HEK293 (cell line): ENCODE data around the gene VAV2.

Experiments used
- CTCF ChIA-PET: fragments of 350-600 bp; formaldehyde crosslinking; extraction: SDS; loops from one replicate; lab custom pipeline; 2021; ENCODE audit warnings: antibody characterized with exemption; lab: Yijun Ruan, JAX
- POLR2A ChIA-PET: fragments of 300-600 bp; formaldehyde crosslinking; extraction: SDS; loops from one replicate; lab custom pipeline; 2020; ENCODE audit warnings: antibody characterized with exemption, inconsistent platforms; lab: Yijun Ruan, JAX
- H3K27ac ChIP-seq: fragments of 200-500 bp; sonication (Bioruptor generic); 2 replicates; pipeline ENCODE4 v1.5.1; 2014; ENCODE audit warnings: low read depth, low read length, control low read depth, inconsistent platforms; ENCODE audit errors: extremely low read depth
- H3K36me3 ChIP-seq, 2 experiments: fragments of 200-500 bp in 1 of 2; sonication (Bioruptor generic) in 1 of 2; 1 replicate in 1 of 2; 2 replicates in 1 of 2; pipeline ENCODE4 v1.5.1; 2014 to 2017; ENCODE audit warnings: inconsistent platforms in 2 of 2, low read length in 2 of 2; ENCODE audit not compliant: control insufficient read depth in 2 of 2, insufficient read depth in 1 of 2
- H3K4me1 ChIP-seq: fragments of 200-500 bp; sonication (Bioruptor generic); 2 replicates; pipeline ENCODE4 v1.5.1; 2014; ENCODE audit warnings: mild to moderate bottlenecking, low read length, inconsistent platforms; ENCODE audit not compliant: control insufficient read depth, insufficient read depth
- H3K4me3 ChIP-seq: 2 replicates; pipeline ENCODE4 v1.5.1; 2011; ENCODE audit warnings: low read depth, mild to moderate bottlenecking, control low read depth, low read length, moderate library complexity
- H3K9me3 ChIP-seq: fragments of 200-500 bp; sonication (Bioruptor generic); 2 replicates; pipeline ENCODE4 v1.5.1; 2014; ENCODE audit warnings: low read depth, low read length, inconsistent platforms; ENCODE audit not compliant: control insufficient read depth, insufficient read depth
- EGR2 ChIP-seq: fragments of 450-650 bp; formaldehyde crosslinking; IDR thresholded peaks from 2 replicates; pipeline ENCODE4 v1.5.1; 2016; ENCODE audit warnings: low read depth, missing biosample characterization, missing genetic modification characterization
- GLI2 ChIP-seq: fragments of 450-650 bp; formaldehyde crosslinking; IDR thresholded peaks from 2 replicates; pipeline ENCODE4; 2017; ENCODE audit warnings: missing biosample characterization, missing genetic modification characterization, low read depth, borderline replicate concordance
- GLIS1 ChIP-seq: fragments of 450-650 bp; formaldehyde crosslinking; IDR thresholded peaks from 2 replicates; pipeline ENCODE4 v1.5.1; 2016; ENCODE audit warnings: missing biosample characterization, missing genetic modification characterization
- SCRT1 ChIP-seq: fragments of 450-650 bp; formaldehyde crosslinking; IDR thresholded peaks from 2 replicates; pipeline ENCODE4 v1.5.1; 2016; ENCODE audit warnings: missing biosample characterization, missing genetic modification characterization, borderline replicate concordance
- TSHZ1 ChIP-seq: fragments of 450-650 bp; formaldehyde crosslinking; IDR thresholded peaks from 2 replicates; pipeline ENCODE4 v1.5.1; 2016; ENCODE audit warnings: missing biosample characterization, missing genetic modification characterization, borderline replicate concordance
- ZBTB1 ChIP-seq: fragments of 450-650 bp; formaldehyde crosslinking; IDR thresholded peaks from 2 replicates; pipeline ENCODE4 v1.5.1; 2016; ENCODE audit warnings: missing biosample characterization, missing genetic modification characterization
- ZBTB48 ChIP-seq: fragments of 450-650 bp; formaldehyde crosslinking; IDR thresholded peaks from 2 replicates; pipeline ENCODE4 v1.5.1; 2016; ENCODE audit warnings: missing biosample characterization, missing genetic modification characterization
- ZEB2 ChIP-seq: fragments of 450-650 bp; formaldehyde crosslinking; IDR thresholded peaks from 2 replicates; pipeline ENCODE4 v1.5.1; 2016; ENCODE audit warnings: missing biosample characterization, missing genetic modification characterization
- ZIC2 ChIP-seq: fragments of 450-650 bp; formaldehyde crosslinking; IDR thresholded peaks from 2 replicates; pipeline ENCODE4 v1.5.1; 2016; ENCODE audit warnings: missing biosample characterization, missing genetic modification characterization
- ZNF112 ChIP-seq: fragments of 450-650 bp; formaldehyde crosslinking; IDR thresholded peaks from 2 replicates; pipeline ENCODE4 v1.5.0; 2017; ENCODE audit warnings: missing biosample characterization, missing genetic modification characterization
- ZNF23 ChIP-seq: fragments of 450-650 bp; formaldehyde crosslinking; IDR thresholded peaks from 2 replicates; pipeline ENCODE4 v1.5.1; 2016; ENCODE audit warnings: missing biosample characterization, missing genetic modification characterization, borderline replicate concordance
- ZNF280D ChIP-seq: fragments of 450-650 bp; formaldehyde crosslinking; IDR thresholded peaks from 2 replicates; pipeline ENCODE4 v1.5.1; 2016; ENCODE audit warnings: missing biosample characterization, missing genetic modification characterization
- ZNF341 ChIP-seq: fragments of 450-650 bp; formaldehyde crosslinking; IDR thresholded peaks from 2 replicates; pipeline ENCODE4; 2016; ENCODE audit warnings: low read depth, missing biosample characterization, missing genetic modification characterization
- ZNF473 ChIP-seq: fragments of 450-650 bp; formaldehyde crosslinking; IDR thresholded peaks from 2 replicates; pipeline ENCODE4 v1.5.1; 2017; ENCODE audit warnings: missing biosample characterization, missing genetic modification characterization
- ZNF48 ChIP-seq: fragments of 450-650 bp; formaldehyde crosslinking; IDR thresholded peaks from 2 replicates; pipeline ENCODE4 v1.5.1; 2016; ENCODE audit warnings: missing biosample characterization, missing genetic modification characterization
- ZNF785 ChIP-seq: fragments of 450-650 bp; formaldehyde crosslinking; IDR thresholded peaks from 2 replicates; pipeline ENCODE4 v1.5.1; 2016; ENCODE audit warnings: missing biosample characterization, missing genetic modification characterization

VAV2 gene

GRCh38 chr9:133930682-133931485, 61.2 kb downstream of the VAV2 start:
- TF ChIP-seq GLIS1 (tag by site-specific recombination) (peak; percentile 60; the same call in 1 of the 2 replicates), ZNF23 (tag by site-specific recombination) (no peak), ZIC2 (tag by site-specific recombination) (peak; percentile 93), EGR2 (tag by site-specific recombination) (no peak)
- H3K36me3 ChIP-seq = no peaks in the 10 kb centered on the region
- H3K27ac ChIP-seq = no peak overlapping the region
- H3K4me1 ChIP-seq = no peaks in the 10 kb centered on the region
- CTCF ChIA-PET = no interaction called here
- H3K4me3 ChIP-seq = no peak overlapping the region
- no peaks in the 10 kb centered on the region for H3K9me3 ChIP-seq
- POLR2A ChIA-PET = no interaction called here

- TF ChIP-seq ZEB2 (tag by site-specific recombination) = no peak
- no peak for TF ChIP-seq SCRT1 (tag by site-specific recombination)
- no peak for TF ChIP-seq GLI2 (tag by site-specific recombination)
- TF ChIP-seq ZNF473 (tag by site-specific recombination) = no peak
- no peak for TF ChIP-seq ZNF280D
- TF ChIP-seq ZBTB48 (tag by site-specific recombination) = no peak
- no peak for TF ChIP-seq ZNF112 (tag by site-specific recombination)
- TF ChIP-seq ZNF785 (tag by site-specific recombination) = no peak
- no peak for TF ChIP-seq TSHZ1 (tag by site-specific recombination)
- no peak for TF ChIP-seq ZNF48 (tag by site-specific recombination)
- no peak for TF ChIP-seq ZBTB1 (tag by site-specific recombination)
- TF ChIP-seq ZNF23 (tag by site-specific recombination) = no peak
- TF ChIP-seq ZNF341 = no peak
- H3K4me1 ChIP-seq = no peaks in the 10 kb centered on the region
- H3K9me3 ChIP-seq = no peaks in the 10 kb centered on the region
- ChIA-PET POLR2A (no interaction called here), CTCF (no interaction called here)
- H3K27ac ChIP-seq = no peak overlapping the region
- H3K36me3 ChIP-seq = no peaks in the 10 kb centered on the region
- H3K4me3 ChIP-seq = no peak overlapping the region
Measured at GRCh38 chr9:133930046-133930681, 62.0 kb downstream of the VAV2 start.
